T-helper 1 cell treated with Interleukin-12 subunit alpha and Interleukin-12 subunit beta and Interleukin-4 antibody, amounts not matched to agents 30 ng/mL and 1 ng/mL, for 36 hours (primary cell): ENCODE data around the gene SNCB. TPM values are rescaled to one million over a fixed set of nuclear protein-coding genes. Genes with fewer than 3 reads are reported as not detected.

Source experiments
- intact Hi-C: fragments of 100-400 bp; cut with micrococcal nuclease; formaldehyde crosslinking; loops from one replicate; pipeline ENCODE4 v1.15.1; 2024
- total RNA-seq: library from RNA; stranded (reverse); gene quantifications from 2 replicates; pipeline ENCODE4 v1.2.3, GENCODE V29; 2022

The SNCB gene
- total RNA-seq, 1 donor from 2014 or later: not detected

DNA sequence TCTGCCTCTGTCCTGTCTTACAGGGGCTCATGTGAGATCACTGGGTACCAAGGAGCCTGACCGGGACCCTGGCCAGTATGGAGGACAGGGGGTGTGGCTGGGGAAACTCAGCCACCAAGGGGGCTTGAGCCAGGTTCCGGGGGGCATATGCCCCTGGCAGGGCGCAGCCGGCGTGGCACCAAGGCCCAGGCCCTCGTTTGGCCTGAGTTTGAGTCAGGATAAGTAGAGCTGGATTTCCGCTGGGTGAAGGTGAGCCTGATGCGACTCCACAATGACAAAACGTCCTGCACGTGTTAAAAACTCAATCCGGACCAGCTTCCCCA is 16.3 kb upstream of the SNCB start:
- intact Hi-C loops: loop anchor here (1.0 to 10.0 kb wide), 17 partner anchors 16 to 948 kb away; partner anchors contain the start of genes CLTB, EIF4E1B, FAF2 and FGFR4

DNA sequence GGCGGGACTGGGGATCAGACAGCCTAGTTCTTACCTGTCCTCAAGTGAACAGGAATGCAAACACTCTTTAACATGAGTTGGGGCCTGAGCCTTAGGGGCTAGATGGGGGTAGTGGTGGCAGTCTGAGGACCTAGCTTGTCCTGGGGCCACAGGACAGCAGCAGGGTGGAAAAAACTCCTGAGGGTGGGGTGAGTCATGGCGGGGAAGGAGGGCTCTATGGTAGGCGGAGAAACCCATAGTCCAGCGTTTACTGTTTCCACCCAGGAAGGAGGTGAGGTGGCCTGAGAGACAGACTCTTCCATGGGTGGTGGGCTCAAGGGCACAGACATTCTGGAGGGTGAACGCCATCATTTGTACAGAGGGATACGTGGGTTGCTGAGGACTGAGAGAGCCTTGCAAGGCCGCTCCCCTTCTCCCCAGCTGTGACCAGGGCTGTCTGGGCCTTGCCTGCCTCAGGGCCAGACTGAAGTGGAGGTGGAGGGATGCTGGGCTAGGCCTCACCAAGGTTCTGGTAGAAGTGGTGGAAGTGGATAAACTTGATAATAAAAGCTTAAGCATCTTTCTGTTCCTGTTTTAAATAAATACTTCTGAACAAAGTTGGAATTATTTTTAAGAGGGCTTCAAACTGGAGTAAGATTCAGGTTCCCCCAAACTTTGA is 15.8 kb upstream of the SNCB start:
- intact Hi-C loops: loop anchor here (2.0 to 10.0 kb wide), 8 partner anchors 15 to 949 kb away; partner anchors contain the start of genes EIF4E1B, GRK6, LMAN2 and MXD3

DNA sequence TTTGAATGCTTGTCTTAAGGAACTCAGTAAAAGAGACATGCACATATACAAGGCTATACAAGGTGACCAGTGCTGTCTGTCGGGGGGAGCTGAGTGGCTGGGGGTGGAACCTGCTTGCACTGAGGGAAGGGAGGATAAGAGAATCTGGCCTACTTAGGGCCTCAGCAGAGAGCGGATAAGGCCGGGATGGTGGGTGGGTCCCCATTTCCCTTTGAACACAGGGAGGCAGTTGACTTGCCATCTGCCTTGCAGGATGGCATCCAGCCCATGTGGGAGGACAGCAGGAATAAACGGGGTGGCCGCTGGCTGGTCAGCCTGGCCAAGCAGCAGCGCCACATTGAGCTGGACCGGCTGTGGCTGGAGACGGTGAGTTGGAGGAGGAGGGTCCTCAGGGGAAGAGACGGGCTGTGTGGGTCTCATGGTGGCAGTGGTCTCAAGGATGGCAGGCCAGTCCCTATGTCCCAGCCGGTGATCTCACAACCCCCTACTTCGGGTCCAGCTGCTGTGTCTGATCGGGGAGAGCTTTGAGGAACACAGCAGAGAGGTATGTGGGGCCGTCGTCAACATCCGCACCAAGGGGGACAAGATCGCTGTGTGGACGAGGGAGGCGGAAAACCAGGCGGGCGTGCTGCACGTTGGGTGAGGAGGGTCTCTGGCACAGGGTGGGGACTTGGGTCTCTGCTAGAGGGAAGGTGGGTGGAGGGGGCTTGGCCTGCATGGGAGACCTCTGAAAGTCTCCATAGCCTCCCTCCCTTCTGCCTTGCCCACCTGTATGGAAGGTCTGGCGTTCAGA is 14.7 kb upstream of the SNCB start:
- intact Hi-C loops: loop anchor here (5.0 to 10.0 kb wide), 3 partner anchors 362 to 950 kb away; partner anchors contain the start of genes PDLIM7, TMED9 and UIMC1

DNA sequence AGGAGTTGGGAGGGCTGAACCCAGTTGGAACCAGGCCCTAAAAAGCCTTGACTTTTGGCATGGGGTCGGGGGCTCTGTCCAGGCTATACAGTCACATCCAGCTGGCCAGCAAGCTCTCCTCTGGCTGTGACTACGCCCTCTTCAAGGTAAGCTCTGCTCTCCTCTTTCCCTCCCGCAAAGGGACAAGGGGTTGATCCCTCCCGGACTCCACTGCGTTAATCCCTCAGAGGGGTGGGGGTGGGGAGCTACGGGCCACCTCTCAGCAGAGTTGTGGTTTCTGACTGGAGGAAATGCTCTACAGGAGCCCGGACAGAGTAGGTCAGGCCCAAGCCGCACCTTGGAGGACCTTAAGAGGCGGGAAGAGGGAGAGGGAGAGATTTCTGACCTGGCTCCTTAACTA is 14.0 kb upstream of the SNCB start:
- intact Hi-C loops: loop anchor here (10.0 kb wide), 2 partner anchors 851 to 951 kb away; partner anchors contain the start of genes PDLIM7 and TMED9

DNA sequence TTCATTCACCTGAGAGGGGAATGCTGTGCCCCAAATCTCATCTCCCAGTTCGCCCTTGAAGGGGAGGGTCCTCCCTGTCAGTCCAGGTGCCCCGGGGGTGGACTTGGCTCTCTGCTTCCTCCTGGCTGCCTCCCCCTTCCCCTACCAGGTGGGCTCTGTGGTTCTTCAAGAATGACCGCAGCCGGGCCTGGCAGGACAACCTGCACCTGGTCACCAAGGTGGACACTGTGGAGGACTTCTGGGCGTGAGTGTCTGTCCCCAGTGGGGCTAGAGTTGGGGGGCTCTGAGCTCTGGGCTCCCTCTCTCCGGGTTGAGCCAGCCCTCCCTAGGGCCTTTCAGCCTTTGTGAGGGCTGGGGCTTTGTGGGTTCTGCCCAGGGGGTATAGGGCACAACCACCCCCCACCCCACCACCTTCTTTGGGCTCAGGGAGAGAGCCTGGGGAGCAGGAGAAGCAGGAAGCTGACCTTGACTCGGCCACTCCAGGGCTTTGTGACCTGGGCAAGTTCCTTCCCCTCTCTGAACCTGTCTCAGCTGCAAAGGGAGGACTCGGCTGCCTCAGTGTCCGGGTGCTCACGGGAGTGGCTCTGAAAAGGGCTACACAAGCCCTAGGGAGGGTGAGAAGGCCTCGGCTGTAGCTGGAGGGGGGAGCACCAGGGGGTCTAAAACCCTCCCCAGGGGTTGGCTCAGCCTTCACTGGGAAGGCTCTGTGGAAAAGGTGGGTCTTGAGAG is 13.3 kb upstream of the SNCB start:
- intact Hi-C loops: loop anchor here (10.0 kb wide), 2 partner anchors 851 to 951 kb away; partner anchors contain the start of genes PDLIM7 and TMED9

DNA sequence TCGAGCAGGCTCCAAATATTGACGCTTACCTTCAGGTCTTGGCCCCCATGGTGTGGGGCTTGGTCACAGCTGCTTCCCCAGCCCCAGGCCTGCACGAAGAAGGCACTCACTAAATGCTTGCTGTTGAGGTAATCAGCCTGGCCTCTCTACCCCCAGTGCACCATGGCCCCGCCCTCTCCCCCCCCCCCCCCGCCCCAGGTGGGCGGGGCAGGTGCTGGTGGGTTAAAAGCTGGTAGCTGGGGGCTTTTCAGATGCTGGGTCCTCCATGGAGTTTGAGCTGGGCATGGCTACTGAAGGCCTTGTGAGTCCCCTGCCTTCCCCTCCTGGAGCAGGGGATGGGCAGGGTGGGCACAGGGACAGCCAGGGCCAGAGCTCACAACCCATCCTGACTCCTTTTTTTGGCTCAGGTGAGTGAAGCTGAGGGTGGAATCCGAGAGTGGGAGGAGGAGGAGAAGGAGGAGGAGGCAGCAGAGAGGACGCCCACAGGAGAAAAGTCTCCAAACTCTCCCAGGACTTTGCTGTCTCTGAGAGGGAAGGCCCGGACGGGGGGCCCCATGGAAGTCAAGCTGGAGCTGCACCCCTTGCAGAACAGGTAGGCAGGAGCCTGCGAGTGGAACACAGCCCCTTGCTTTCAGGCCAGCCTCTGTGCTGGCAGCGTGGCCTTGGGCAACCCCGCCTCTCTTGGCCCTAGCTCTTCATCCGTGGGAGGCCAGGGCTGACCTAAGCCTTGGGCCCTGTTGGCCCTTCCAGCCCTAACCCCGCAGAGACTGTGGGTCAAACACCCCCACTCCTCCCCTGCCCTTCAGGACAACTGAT is 12.5 kb upstream of the SNCB start:
- intact Hi-C loops: loop anchor here (10.0 kb wide), 2 partner anchors 852 to 952 kb away; partner anchors contain the start of genes PDLIM7 and TMED9

DNA sequence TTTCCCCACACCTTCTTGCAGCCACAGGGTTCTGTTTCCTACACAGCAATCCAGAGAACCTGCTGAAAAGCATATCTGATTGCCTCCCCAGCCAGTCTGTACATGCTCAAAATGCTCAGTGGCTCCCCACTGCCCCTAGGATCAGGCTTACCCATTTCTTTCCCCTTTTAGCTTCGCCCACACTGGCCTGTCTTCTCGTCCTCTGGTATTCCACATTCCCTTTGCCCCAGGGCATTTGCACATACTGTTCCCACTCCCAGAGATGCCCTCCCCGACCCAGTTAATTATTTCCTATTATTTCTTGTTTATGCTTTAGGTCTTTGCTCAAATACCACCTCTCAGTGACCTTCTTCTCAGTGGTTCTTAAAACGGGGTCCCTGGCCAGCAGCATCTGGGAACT is 10.3 kb upstream of the SNCB start:
- intact Hi-C loops: loop anchor here (10.0 kb wide), 2 partner anchors 854 to 954 kb away; partner anchors contain the start of genes PDLIM7 and TMED9

DNA sequence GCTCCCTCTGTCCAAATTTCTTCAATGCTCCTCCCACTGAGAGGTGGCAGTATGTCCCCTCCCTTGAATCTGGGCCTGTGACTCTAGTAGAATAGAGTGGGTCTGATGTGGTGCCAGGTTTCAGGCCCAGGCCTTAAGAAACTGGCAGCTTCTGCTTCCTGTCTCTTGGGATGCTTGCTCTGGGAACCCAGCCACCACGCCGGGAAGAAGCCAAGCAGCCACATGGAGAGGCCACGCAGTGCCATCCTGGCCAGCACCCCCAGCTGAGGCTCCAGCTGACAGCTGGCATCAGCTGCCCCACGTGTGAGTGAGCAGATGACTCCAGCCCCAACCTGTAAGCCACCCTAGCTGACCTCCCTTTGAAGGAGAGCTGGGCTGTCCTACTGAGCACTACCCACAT is 9.6 kb upstream of the SNCB start:
- intact Hi-C loops: loop anchor here (10.0 kb wide), 2 partner anchors 855 to 955 kb away; partner anchors contain the start of genes PDLIM7 and TMED9

DNA sequence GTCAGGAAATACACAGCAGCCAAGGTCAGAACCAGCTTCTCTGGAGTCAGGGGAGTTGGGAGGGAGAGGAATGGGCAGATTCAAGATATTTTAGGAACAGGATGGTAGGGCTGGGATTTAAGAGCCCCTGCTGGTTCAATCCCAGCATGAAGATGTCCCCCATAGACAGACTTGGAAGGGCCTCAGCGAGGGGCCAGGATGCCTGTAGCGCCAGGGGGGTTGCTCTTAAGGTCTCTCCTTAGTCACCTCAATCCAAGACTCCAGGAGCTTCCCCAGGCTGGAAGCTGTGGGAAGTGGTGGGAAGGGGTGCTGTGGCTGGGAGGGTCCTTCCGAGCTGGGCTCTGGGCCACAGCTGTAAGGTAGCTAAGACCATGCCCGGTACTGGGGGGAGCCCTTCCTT is 8.9 kb upstream of the SNCB start:
- intact Hi-C loops: no loop called here

DNA sequence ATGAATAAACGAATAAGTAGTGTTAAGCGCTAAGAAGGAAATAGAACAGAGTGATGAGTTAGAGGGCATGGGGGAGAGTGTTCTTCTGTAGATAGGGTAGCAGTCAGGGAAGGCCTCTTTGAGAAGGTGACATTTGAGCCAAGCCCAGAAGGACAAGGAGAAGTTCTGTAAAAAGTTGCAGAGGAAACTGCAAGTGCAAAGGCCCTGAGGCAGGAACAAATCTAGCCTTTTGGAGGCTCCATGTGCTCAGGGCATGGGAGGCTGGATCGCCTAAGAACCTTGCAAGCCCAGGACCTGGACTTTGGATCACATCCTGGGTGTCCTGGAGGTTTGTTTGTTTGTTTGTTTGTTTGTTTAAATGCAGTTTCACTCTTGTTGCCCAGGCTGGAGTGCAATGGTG is 8.1 kb upstream of the SNCB start:
- intact Hi-C loops: no loop called here

DNA sequence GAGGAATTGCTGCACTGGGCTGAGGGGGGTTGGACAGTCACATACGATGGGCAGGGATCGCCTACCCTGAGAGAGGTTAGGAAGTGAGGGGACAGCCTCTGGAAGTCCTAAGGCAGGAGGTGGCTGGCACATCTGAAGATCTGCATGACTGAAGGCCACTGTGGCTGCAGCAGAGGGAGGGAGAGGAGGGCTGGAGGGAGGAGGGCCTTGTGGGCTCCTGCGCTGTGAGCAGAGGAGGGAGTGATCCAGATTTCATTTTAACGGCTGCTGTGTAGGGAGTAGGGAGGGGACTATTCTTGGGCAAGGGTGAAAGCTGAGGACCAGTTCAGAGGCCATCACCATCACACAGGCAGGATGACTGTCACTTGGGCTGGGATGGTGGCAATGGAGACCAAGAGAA is 7.2 kb upstream of the SNCB start:
- intact Hi-C loops: no loop called here

DNA sequence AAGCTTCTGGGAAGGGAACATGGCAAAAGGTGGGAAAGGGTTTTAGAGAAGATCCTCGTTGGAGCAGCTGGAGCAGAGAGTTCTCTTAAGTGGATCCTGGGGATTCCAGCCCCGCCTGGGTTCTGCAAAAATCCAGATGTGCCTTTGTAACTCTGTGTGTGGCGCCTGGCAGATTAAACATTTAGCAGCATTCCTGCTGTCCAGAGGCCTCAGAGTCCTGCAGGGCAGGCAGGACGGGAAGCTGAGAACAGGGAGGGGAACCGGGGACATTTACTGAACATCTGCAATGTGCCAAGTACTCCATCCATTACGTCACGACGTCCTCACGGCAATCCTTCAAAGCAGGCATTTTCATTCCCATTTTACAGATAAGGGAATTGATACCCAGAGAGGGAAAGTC is 6.1 kb upstream of the SNCB start:
- intact Hi-C loops: no loop called here

DNA sequence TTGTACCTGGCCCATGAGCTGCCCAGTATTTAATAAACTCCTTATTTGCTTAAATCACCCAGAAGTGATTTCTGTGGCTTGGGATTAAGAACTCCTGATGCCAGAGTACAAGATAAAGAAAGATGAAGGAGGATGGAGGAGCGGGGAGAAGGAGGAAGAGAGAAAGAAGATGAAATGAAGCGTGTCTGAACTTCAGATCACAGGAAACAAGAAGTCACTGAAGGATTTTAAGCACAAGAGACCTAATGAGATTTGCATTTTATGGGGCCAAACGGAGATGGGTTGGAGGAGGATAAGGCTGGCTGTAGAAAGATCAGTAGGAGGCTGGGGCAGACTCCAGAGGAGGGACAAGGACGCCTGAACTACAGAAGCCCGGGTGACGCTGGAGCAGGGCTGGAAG is 3.3 kb upstream of the SNCB start:
- intact Hi-C loops: no loop called here

DNA sequence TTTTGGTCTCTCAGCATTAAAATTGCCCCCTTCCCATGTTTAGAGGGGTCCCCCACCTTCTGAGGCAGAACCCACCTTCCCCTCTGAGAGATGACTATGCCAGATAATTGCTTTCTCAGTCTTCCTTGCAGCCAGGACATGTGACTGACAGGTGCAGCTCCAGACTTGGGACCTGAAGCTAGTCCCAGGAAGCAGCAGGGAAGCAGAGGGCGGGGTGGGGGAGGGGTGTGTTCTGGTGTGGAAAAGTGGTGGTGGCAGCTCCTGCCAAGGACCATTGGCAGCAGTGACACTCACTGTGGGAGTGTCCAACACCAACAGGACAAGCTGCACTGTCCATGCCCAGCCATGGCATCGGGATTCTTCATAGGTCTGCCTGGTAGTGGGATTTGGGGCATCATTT is 2.4 kb upstream of the SNCB start:
- intact Hi-C loops: no loop called here

DNA sequence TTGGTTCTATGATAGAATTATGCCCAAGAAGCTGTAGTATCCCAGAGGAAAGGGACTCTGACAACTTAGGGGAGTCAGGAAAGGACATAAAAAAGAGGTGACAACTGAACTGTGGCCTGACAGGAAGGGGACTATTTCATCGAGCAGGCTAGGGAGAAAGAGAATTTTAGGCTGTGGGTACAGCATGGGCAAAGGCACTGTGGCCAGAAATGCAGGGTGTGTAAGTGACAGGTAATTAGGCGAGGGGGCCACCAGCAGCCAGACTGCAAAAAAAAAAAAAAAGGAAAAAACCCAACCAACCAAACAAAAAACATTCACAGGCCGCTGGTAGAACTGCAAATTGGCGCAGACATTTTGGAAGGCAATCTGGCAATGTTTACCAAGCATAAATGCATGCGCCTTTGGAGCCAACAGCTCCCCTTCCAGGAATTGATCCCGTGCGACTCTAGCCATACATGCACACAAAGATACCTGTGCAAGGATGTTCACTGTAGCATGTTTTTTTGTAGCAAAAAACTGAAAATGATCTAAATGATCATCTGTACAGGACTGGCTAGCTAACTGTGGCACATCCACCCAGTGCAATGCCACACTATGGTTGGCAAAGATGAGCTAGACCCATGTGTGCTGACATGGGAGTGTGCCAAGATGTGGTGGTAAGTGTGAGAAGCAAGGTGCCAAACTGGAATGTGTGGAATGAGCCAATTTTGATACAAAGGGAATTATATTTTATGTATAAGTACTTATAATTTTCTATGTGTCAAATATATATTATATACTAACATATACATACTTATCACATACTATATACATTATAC is 1.3 kb upstream of the SNCB start:
- intact Hi-C loops: loop anchor here (2.0 kb wide), 1 partner anchor 15 kb away; the partner anchor contains the start of gene TSPAN17

DNA sequence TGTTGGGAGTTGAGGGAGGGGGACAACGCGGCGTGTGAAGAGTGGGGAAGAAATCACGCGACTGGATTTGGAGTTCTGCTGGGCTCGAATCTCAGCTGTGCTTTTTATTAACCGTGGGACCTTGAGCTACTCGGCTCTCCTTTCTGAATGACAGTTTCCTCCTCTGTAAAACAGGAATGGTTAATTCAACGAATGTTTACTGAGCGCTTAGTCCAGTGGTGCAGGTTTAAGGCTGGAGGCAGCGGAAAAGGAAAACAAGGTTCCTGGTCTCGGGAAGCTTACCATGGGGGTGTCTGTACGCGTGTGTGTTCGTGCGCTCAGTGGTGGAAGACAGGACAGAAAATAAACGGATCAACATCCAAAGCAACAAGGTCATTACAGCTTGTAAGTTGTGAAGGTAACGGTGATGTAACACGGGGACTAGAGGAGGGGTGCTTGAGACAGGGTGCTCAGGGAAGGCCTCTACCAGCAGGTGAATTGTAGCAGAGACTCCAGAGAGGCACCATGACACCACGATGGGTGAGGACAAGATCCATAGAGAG is 418 bp upstream of the SNCB start:
- intact Hi-C loops: loop anchor here (1.0 to 2.0 kb wide), 2 partner anchors 11 to 16 kb away; partner anchors contain the start of gene TSPAN17

DNA sequence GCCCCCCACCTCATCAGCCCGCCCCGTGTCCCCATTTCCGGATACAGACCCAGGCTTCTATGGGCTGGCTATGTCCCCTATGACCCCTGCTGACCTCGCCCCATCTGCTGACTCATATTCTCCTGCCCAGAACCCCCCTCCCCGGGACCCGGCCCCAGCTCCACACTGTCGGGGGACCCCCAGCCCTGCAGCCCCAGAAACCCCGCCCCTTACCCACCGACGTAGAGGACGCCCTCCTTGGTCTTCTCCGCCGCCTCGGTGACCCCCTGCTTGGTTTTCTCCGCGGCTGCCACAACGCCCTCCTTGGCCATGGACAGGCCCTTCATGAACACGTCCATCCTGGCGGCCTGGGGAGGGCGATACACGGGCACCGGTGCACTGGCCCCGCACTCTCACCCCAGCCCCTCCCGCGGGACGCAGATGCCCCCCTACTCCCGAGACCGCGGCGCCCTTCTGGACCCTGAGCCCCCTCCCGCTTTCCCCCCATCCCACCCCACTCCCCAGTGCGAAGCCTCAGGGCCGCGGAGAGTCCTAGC is 949 bp downstream of the SNCB start:
- intact Hi-C loops: no loop called here

DNA sequence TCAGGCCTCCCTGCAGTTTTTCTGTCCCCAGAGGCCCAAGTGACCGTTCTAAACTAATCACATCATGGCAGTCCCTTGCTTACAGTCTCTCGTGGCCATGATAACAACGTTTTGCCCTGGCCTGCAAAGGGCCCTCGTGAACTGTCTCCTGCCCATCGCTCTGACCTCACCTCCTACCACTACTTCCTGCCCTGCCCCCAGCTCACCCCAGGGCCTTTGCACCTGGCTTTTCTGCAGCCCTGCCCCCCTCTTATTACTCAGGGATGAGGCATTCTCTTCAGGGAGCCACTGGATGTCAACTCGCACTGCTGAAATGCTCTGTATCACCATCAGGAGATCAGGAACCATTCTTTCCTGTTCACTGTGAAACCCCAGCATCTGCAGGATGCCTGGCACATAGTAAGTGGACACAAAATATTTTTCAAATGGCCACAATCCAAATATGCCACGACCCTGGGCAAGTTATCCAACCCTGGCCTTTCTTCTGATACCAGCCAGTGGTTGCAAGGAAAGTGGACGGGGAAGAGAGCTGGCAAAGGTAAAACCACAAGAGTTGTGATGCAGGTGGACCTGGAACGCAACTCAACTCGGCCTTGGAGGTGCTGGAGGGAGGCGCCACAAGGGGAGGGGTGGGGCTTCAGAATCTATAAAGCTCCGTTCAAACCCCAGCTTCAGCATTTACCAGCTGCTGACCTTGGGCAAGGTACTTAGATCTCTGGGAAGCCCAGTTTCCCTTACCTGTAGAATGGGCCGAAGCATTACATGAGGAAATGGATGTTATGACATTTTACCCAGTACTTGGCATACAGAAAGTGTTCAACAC is 1.7 kb downstream of the SNCB start:
- intact Hi-C loops: no loop called here
